ENCODE measurements around the gene ADGRB2.

GRCh38 chr1:31760471-31761470, 3.4 kb downstream of the ADGRB2 start:
- TF ChIP-seq POLR2A (IDR thresholded peaks at IDR 0.05; ENCODE audit: low read depth, low read length) (no peak), TAF1 (IDR thresholded peaks at IDR 0.05; ENCODE audit: borderline replicate concordance, low read depth, low read length) (no peak)

Data from GM12892 (cell line).